HEK293 (cell line): ENCODE results near the gene ASTN2.

Source experiments
- CTCF ChIA-PET: fragments of 350-600 bp; formaldehyde crosslinking; extraction: SDS; loops from one replicate; lab custom pipeline; 2021; ENCODE audit warnings: antibody characterized with exemption; lab: Yijun Ruan, JAX
- POLR2A ChIA-PET: fragments of 300-600 bp; formaldehyde crosslinking; extraction: SDS; loops from one replicate; lab custom pipeline; 2020; ENCODE audit warnings: antibody characterized with exemption, inconsistent platforms; lab: Yijun Ruan, JAX
- H3K27ac ChIP-seq: fragments of 200-500 bp; sonication (Bioruptor generic); 2 replicates; pipeline ENCODE4 v1.5.1; 2014; ENCODE audit warnings: low read depth, low read length, control low read depth, inconsistent platforms; ENCODE audit errors: extremely low read depth
- H3K36me3 ChIP-seq, 2 experiments: fragments of 200-500 bp in 1 of 2; sonication (Bioruptor generic) in 1 of 2; 1 replicate in 1 of 2; 2 replicates in 1 of 2; pipeline ENCODE4 v1.5.1; 2014 to 2017; ENCODE audit warnings: inconsistent platforms in 2 of 2, low read length in 2 of 2; ENCODE audit not compliant: control insufficient read depth in 2 of 2, insufficient read depth in 1 of 2
- H3K4me1 ChIP-seq: fragments of 200-500 bp; sonication (Bioruptor generic); 2 replicates; pipeline ENCODE4 v1.5.1; 2014; ENCODE audit warnings: mild to moderate bottlenecking, low read length, inconsistent platforms; ENCODE audit not compliant: control insufficient read depth, insufficient read depth
- H3K4me3 ChIP-seq: 2 replicates; pipeline ENCODE4 v1.5.1; 2011; ENCODE audit warnings: low read depth, mild to moderate bottlenecking, control low read depth, low read length, moderate library complexity
- H3K9me3 ChIP-seq: fragments of 200-500 bp; sonication (Bioruptor generic); 2 replicates; pipeline ENCODE4 v1.5.1; 2014; ENCODE audit warnings: low read depth, low read length, inconsistent platforms; ENCODE audit not compliant: control insufficient read depth, insufficient read depth
- BCL11A ChIP-seq: fragments of 450-650 bp; formaldehyde crosslinking; IDR thresholded peaks from 2 replicates; pipeline ENCODE4 v1.5.1; 2016; ENCODE audit warnings: low read depth, missing biosample characterization, missing genetic modification characterization
- HOXD13 ChIP-seq: sonication (generic); formaldehyde crosslinking; IDR thresholded peaks from 2 replicates; pipeline ENCODE4 v1.8.0; 2022; ENCODE audit warnings: missing genetic modification reagents, borderline replicate concordance
- IKZF3 ChIP-seq: fragments of 450-650 bp; IDR thresholded peaks from 2 replicates; pipeline ENCODE4 v1.5.0; 2018; ENCODE audit warnings: missing biosample characterization, mild to moderate bottlenecking, missing genetic modification characterization, moderate library complexity
- MYNN ChIP-seq: fragments of 450-650 bp; formaldehyde crosslinking; IDR thresholded peaks from 2 replicates; pipeline ENCODE4 v1.5.1; 2016; ENCODE audit warnings: missing biosample characterization, missing genetic modification characterization, borderline replicate concordance
- OSR2 ChIP-seq: fragments of 450-650 bp; formaldehyde crosslinking; IDR thresholded peaks from 2 replicates; pipeline ENCODE4 v1.5.1; 2016; ENCODE audit warnings: missing biosample characterization, missing genetic modification characterization
- SCRT1 ChIP-seq: fragments of 450-650 bp; formaldehyde crosslinking; IDR thresholded peaks from 2 replicates; pipeline ENCODE4 v1.5.1; 2016; ENCODE audit warnings: missing biosample characterization, missing genetic modification characterization, borderline replicate concordance
- SP7 ChIP-seq: fragments of 450-650 bp; formaldehyde crosslinking; IDR thresholded peaks from 2 replicates; pipeline ENCODE4 v1.5.1; 2016; ENCODE audit warnings: missing biosample characterization, missing genetic modification characterization
- ZEB2 ChIP-seq: fragments of 450-650 bp; formaldehyde crosslinking; IDR thresholded peaks from 2 replicates; pipeline ENCODE4 v1.5.1; 2016; ENCODE audit warnings: missing biosample characterization, missing genetic modification characterization
- ZNF121 ChIP-seq: fragments of 450-650 bp; formaldehyde crosslinking; IDR thresholded peaks from 2 replicates; pipeline ENCODE4 v1.5.1; 2016; ENCODE audit warnings: missing biosample characterization, missing genetic modification characterization
- ZNF16 ChIP-seq: fragments of 450-650 bp; formaldehyde crosslinking; IDR thresholded peaks from 2 replicates; pipeline ENCODE4 v1.5.1; 2016; ENCODE audit warnings: low read depth, missing biosample characterization, missing genetic modification characterization
- ZNF211 ChIP-seq: fragments of 450-650 bp; formaldehyde crosslinking; IDR thresholded peaks from 2 replicates; pipeline ENCODE4 v1.5.1; 2016; ENCODE audit warnings: low read depth, missing biosample characterization, missing genetic modification characterization
- ZNF23 ChIP-seq: fragments of 450-650 bp; formaldehyde crosslinking; IDR thresholded peaks from 2 replicates; pipeline ENCODE4 v1.5.1; 2016; ENCODE audit warnings: missing biosample characterization, missing genetic modification characterization, borderline replicate concordance
- ZNF274 ChIP-seq, 2 experiments: fragments of 200-500 bp in 1 of 2; fragments of 450-650 bp in 1 of 2; sonication (Bioruptor generic) in 1 of 2; formaldehyde crosslinking in 1 of 2; IDR thresholded peaks; 2 replicates each; pipeline versions ENCODE4 v1.5.1 to v1.6.1; 2014 to 2016; ENCODE audit warnings: borderline replicate concordance in 1 of 2, inconsistent platforms in 1 of 2, low read length in 1 of 2, missing biosample characterization in 1 of 2, missing genetic modification characterization in 1 of 2
- ZNF433 ChIP-seq: fragments of 450-650 bp; formaldehyde crosslinking; IDR thresholded peaks from 2 replicates; pipeline ENCODE4 v1.5.1; 2016; ENCODE audit warnings: missing biosample characterization, missing genetic modification characterization, low read depth
- ZNF501 ChIP-seq: fragments of 450-650 bp; formaldehyde crosslinking; IDR thresholded peaks from 2 replicates; pipeline ENCODE4 v1.5.1; 2016; ENCODE audit warnings: missing biosample characterization, missing genetic modification characterization
- ZNF677 ChIP-seq: fragments of 450-650 bp; IDR thresholded peaks from 2 replicates; pipeline ENCODE4 v1.5.0; 2018; ENCODE audit warnings: missing biosample characterization, mild to moderate bottlenecking, missing genetic modification characterization, moderate library complexity
- ZNF837 ChIP-seq: fragments of 450-650 bp; formaldehyde crosslinking; IDR thresholded peaks from 2 replicates; pipeline ENCODE4 v1.5.1; 2016; ENCODE audit warnings: missing biosample characterization, missing genetic modification characterization
- TF ChIP-seq, protein P1 (sequence below): fragments of 450-650 bp; formaldehyde crosslinking; IDR thresholded peaks from 2 replicates; pipeline ENCODE4 v1.5.1; 2016; ENCODE audit warnings: missing biosample characterization, missing genetic modification characterization
- TF ChIP-seq, protein P2 (sequence below): fragments of 450-650 bp; formaldehyde crosslinking; conservative IDR thresholded peaks from 2 replicates; pipeline ENCODE4 v1.5.1; 2016; ENCODE audit warnings: low read depth, missing biosample characterization, missing genetic modification characterization
- TF ChIP-seq, protein P3 (sequence below): fragments of 450-650 bp; formaldehyde crosslinking; IDR thresholded peaks from 2 replicates; pipeline ENCODE4 v1.5.1; 2017; ENCODE audit warnings: missing biosample characterization, missing genetic modification characterization
- TF ChIP-seq, protein P4 (sequence below): fragments of 450-650 bp; formaldehyde crosslinking; IDR thresholded peaks from 2 replicates; pipeline ENCODE4 v1.5.1; 2016; ENCODE audit warnings: missing biosample characterization, missing genetic modification characterization
- TF ChIP-seq, protein P5 (sequence below): fragments of 450-650 bp; formaldehyde crosslinking; IDR thresholded peaks from 2 replicates; pipeline ENCODE4; 2016; ENCODE audit warnings: missing biosample characterization, missing genetic modification characterization
- TF ChIP-seq, protein P6 (sequence below): fragments of 450-650 bp; formaldehyde crosslinking; IDR thresholded peaks from 2 replicates; pipeline ENCODE4 v1.5.1; 2016; ENCODE audit warnings: missing biosample characterization, missing genetic modification characterization, borderline replicate concordance

Gene ASTN2

DNA sequence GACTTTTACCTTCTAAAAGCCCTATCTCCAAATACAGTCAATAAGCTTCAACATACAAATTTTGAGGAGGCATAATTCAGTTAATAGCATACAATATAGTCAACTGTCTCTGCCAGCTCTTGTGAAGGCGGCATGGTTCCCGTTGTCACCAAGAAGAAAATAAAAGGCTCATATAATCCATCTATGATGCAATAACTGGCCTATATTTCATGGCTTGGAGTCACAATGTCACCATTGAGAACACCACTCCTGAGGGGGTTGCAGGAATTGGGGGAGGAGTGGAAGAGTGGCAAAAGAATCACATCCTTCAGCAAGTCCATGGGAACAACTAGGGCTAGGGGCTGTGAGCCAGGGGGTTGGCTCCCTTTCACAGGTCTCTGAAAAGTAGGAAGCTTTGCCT is 16.0 kb upstream of the ASTN2 start:
- TF ChIP-seq SCRT1 (no peak), SP7 (tag by site-specific recombination) (no peak), ZNF433 (tag by site-specific recombination) (no peak), HOXD13 (CRISPR knock-in tag) (no peak), MYNN (tag by site-specific recombination) (no peak), ZNF16 (tag by site-specific recombination) (no peak), IKZF3 (tag by site-specific recombination) (no peak), ZNF501 (no peak)
- TF ChIP-seq, protein P1, sequence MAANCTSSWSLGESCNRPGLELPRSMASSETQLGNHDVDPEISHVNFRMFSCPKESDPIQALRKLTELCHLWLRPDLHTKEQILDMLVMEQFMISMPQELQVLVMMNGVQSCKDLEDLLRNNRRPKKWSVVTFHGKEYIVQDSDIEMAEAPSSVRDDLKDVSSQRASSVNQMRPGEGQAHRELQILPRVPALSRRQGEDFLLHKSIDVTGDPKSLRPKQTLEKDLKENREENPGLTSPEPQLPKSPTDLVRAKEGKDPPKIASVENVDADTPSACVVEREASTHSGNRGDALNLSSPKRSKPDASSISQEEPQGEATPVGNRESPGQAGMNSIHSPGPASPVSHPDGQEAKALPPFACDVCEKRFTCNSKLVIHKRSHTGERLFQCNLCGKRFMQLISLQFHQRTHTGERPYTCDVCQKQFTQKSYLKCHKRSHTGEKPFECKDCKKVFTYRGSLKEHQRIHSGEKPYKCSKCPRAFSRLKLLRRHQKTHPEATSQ (tag by site-specific recombination), result no peak
- TF ChIP-seq, protein P2, sequence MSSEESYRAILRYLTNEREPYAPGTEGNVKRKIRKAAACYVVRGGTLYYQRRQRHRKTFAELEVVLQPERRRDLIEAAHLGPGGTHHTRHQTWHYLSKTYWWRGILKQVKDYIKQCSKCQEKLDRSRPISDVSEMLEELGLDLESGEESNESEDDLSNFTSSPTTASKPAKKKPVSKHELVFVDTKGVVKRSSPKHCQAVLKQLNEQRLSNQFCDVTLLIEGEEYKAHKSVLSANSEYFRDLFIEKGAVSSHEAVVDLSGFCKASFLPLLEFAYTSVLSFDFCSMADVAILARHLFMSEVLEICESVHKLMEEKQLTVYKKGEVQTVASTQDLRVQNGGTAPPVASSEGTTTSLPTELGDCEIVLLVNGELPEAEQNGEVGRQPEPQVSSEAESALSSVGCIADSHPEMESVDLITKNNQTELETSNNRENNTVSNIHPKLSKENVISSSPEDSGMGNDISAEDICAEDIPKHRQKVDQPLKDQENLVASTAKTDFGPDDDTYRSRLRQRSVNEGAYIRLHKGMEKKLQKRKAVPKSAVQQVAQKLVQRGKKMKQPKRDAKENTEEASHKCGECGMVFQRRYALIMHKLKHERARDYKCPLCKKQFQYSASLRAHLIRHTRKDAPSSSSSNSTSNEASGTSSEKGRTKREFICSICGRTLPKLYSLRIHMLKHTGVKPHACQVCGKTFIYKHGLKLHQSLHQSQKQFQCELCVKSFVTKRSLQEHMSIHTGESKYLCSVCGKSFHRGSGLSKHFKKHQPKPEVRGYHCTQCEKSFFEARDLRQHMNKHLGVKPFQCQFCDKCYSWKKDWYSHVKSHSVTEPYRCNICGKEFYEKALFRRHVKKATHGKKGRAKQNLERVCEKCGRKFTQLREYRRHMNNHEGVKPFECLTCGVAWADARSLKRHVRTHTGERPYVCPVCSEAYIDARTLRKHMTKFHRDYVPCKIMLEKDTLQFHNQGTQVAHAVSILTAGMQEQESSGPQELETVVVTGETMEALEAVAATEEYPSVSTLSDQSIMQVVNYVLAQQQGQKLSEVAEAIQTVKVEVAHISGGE (tag by site-specific recombination), result no peak

DNA sequence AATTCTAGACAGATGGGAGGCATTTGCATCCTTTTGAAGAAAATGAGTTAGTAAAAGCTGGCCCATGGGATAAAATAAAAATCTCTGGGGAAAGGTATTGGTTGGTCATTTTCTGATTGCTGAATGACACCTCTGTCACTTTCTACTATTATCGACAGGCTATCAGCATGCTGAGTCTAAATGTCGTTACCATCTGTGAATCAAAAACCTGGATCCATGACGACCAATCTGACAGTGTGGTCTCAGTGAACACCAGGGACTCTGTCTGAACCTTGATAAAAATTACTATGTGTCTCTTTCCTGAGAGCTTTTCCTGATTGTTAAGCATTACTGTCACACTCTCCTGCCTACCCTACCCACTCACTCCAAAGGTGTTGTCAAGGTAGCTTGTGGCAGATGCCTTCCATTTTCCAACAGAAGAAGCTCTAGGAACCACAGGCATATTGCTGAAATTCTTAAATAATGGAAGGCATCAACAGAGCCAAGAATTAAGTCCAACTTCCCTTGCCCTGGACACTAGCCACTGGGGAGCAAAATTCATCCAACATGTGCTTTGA is 12.6 kb upstream of the ASTN2 start:
- no peaks in the 10 kb centered on the region for H3K36me3 ChIP-seq
- ChIA-PET CTCF (interaction anchor here (0.7 to 1.2 kb wide), 2 partner anchors 15 to 19 kb away, joined by 3 read pairs; no protein-coding TSS in a partner anchor), POLR2A (no interaction called here)
- TF ChIP-seq BCL11A (tag by site-specific recombination), result no peak
- TF ChIP-seq, protein P3, sequence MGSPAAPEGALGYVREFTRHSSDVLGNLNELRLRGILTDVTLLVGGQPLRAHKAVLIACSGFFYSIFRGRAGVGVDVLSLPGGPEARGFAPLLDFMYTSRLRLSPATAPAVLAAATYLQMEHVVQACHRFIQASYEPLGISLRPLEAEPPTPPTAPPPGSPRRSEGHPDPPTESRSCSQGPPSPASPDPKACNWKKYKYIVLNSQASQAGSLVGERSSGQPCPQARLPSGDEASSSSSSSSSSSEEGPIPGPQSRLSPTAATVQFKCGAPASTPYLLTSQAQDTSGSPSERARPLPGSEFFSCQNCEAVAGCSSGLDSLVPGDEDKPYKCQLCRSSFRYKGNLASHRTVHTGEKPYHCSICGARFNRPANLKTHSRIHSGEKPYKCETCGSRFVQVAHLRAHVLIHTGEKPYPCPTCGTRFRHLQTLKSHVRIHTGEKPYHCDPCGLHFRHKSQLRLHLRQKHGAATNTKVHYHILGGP (tag by site-specific recombination), result no peak
- TF ChIP-seq, protein P4, sequence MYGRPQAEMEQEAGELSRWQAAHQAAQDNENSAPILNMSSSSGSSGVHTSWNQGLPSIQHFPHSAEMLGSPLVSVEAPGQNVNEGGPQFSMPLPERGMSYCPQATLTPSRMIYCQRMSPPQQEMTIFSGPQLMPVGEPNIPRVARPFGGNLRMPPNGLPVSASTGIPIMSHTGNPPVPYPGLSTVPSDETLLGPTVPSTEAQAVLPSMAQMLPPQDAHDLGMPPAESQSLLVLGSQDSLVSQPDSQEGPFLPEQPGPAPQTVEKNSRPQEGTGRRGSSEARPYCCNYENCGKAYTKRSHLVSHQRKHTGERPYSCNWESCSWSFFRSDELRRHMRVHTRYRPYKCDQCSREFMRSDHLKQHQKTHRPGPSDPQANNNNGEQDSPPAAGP (tag by site-specific recombination), result no peak
- TF ChIP-seq ZNF837, result no peak
- TF ChIP-seq, protein P5, sequence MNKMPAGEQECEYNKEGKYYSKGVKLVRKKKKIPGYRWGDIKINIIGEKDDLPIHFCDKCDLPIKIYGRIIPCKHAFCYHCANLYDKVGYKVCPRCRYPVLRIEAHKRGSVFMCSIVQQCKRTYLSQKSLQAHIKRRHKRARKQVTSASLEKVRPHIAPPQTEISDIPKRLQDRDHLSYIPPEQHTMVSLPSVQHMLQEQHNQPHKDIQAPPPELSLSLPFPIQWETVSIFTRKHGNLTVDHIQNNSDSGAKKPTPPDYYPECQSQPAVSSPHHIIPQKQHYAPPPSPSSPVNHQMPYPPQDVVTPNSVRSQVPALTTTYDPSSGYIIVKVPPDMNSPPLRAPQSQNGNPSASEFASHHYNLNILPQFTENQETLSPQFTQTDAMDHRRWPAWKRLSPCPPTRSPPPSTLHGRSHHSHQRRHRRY, result no peak
- no peak for TF ChIP-seq ZEB2
- TF ChIP-seq ZNF121 (tag by site-specific recombination), result no peak
- no peak for TF ChIP-seq ZNF23 (tag by site-specific recombination)
- TF ChIP-seq ZNF274 (IDR thresholded peaks at IDR 0.05; ENCODE audit: low read length), result no peak
- TF ChIP-seq ZNF274 (tag by site-specific recombination; IDR thresholded peaks at IDR 0.05; ENCODE audit: borderline replicate concordance), result no peak
- TF ChIP-seq, protein P6, sequence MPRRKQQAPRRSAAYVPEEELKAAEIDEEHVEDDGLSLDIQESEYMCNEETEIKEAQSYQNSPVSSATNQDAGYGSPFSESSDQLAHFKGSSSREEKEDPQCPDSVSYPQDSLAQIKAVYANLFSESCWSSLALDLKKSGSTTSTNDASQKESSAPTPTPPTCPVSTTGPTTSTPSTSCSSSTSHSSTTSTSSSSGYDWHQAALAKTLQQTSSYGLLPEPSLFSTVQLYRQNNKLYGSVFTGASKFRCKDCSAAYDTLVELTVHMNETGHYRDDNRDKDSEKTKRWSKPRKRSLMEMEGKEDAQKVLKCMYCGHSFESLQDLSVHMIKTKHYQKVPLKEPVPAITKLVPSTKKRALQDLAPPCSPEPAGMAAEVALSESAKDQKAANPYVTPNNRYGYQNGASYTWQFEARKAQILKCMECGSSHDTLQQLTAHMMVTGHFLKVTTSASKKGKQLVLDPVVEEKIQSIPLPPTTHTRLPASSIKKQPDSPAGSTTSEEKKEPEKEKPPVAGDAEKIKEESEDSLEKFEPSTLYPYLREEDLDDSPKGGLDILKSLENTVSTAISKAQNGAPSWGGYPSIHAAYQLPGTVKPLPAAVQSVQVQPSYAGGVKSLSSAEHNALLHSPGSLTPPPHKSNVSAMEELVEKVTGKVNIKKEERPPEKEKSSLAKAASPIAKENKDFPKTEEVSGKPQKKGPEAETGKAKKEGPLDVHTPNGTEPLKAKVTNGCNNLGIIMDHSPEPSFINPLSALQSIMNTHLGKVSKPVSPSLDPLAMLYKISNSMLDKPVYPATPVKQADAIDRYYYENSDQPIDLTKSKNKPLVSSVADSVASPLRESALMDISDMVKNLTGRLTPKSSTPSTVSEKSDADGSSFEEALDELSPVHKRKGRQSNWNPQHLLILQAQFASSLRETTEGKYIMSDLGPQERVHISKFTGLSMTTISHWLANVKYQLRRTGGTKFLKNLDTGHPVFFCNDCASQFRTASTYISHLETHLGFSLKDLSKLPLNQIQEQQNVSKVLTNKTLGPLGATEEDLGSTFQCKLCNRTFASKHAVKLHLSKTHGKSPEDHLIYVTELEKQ, result no peak
- TF ChIP-seq OSR2 (tag by site-specific recombination), result no peak
- no peak for TF ChIP-seq ZNF677 (tag by site-specific recombination)
- no peak for TF ChIP-seq ZNF211 (tag by site-specific recombination)
- H3K4me1 ChIP-seq, result no peaks in the 10 kb centered on the region
- no peaks in the 10 kb centered on the region for H3K9me3 ChIP-seq
- no peak overlapping the region for H3K4me3 ChIP-seq
- H3K27ac ChIP-seq, result no peak overlapping the region

More for the DNA sequence above, 16.0 kb upstream of the ASTN2 start:
- H3K4me3 ChIP-seq, result no peak overlapping the region
- no peaks in the 10 kb centered on the region for H3K9me3 ChIP-seq
- H3K36me3 ChIP-seq, result no peaks in the 10 kb centered on the region
- POLR2A ChIA-PET, result no interaction called here
- no peaks in the 10 kb centered on the region for H3K4me1 ChIP-seq
- no peak overlapping the region for H3K27ac ChIP-seq
- CTCF ChIA-PET, result no interaction called here
